Transverse colon (tissue), 4 donors: ENCODE measurements around the gene FAM78B.

ENCODE experiments used
- POLR2AphosphoS5 ChIP-seq, 3 donors: sonication (generic); formaldehyde crosslinking; IDR thresholded peaks; one replicate each; pipeline ENCODE4 v1.6.1; 2016; ENCODE audit warnings: antibody characterized with exemption in 3 of 3
- TF ChIP-seq, protein P1 (sequence below), 5 experiments: fragments of 200-600 bp in 3 of 5; fragments of 450-650 bp in 2 of 5; sonication (generic) in 3 of 5; IDR thresholded peaks; 1 replicate in 2 of 5; 2 replicates in 3 of 5; pipeline ENCODE4 v1.5.1; 2016 to 2017; ENCODE audit warnings: antibody characterized with exemption in 5 of 5, inconsistent platforms in 3 of 5, mild to moderate bottlenecking in 2 of 5, moderate library complexity in 1 of 5

DNA sequence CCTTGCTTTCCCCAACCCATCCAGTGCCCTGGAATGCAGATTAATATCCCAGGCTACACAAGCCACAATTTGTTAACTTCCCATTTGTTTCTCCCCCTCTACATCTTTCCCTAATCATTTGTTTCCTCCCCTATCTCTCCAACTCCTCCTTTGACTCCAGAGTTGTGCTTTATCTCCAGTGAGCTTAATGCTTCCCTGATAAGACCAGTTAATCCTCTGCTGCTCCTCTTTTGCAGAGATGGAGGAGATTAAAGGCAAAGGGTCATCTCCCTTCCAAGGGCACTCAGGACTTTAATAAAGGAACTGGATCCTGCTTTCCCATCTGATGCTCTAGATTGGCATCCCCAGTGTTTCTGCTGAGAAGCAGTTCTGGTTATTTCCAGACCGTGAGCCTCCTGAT is 7.1 kb downstream of the FAM78B start:
- TF ChIP-seq POLR2AphosphoS5 (IDR thresholded peaks at IDR 0.05): no peak
- TF ChIP-seq, protein P1, sequence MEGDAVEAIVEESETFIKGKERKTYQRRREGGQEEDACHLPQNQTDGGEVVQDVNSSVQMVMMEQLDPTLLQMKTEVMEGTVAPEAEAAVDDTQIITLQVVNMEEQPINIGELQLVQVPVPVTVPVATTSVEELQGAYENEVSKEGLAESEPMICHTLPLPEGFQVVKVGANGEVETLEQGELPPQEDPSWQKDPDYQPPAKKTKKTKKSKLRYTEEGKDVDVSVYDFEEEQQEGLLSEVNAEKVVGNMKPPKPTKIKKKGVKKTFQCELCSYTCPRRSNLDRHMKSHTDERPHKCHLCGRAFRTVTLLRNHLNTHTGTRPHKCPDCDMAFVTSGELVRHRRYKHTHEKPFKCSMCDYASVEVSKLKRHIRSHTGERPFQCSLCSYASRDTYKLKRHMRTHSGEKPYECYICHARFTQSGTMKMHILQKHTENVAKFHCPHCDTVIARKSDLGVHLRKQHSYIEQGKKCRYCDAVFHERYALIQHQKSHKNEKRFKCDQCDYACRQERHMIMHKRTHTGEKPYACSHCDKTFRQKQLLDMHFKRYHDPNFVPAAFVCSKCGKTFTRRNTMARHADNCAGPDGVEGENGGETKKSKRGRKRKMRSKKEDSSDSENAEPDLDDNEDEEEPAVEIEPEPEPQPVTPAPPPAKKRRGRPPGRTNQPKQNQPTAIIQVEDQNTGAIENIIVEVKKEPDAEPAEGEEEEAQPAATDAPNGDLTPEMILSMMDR (IDR thresholded peaks at IDR 0.05): no peak
